K562 (cell line): Measurements from ENCODE around the gene KCNC3. TPM values are rescaled to one million over a fixed set of nuclear protein-coding genes. Genes with fewer than 3 reads are reported as not detected.

Experiments used
- CHD1 ChIP-seq: fragments of 200-600 bp; sonication (generic); IDR thresholded peaks from one replicate; pipeline ENCODE4 v1.6.1; 2012; ENCODE audit warnings: mild to moderate bottlenecking, moderate library complexity, low read length, inconsistent platforms
- FOXK1 ChIP-seq: sonication (generic); formaldehyde crosslinking; IDR thresholded peaks from 2 replicates; pipeline ENCODE4 v1.8.0; 2022; ENCODE audit warnings: missing genetic modification reagents, mild to moderate bottlenecking, borderline replicate concordance
- PHB ChIP-seq: fragments of 250-450 bp; sonication (Bioruptor Pico); IDR thresholded peaks from 2 replicates; pipeline ENCODE4 v1.5.0; 2021
- POLR3G ChIP-seq: IDR thresholded peaks from 2 replicates; pipeline ENCODE4 v1.6.1; 2011; ENCODE audit not compliant: insufficient read length, insufficient replicate concordance; ENCODE audit errors: extremely low read depth
- PRMT5 ChIP-seq: sonication (generic); formaldehyde crosslinking; IDR thresholded peaks from 2 replicates; pipeline ENCODE4 v1.5.0; 2020; ENCODE audit warnings: missing genetic modification reagents
- SMAD1 ChIP-seq: fragments of 150-350 bp; IDR thresholded peaks from 2 replicates; pipeline ENCODE4 v1.6.1; 2014; ENCODE audit warnings: low read length, low read depth; ENCODE audit not compliant: partially characterized antibody
- TAF1 ChIP-seq: IDR thresholded peaks from 2 replicates; pipeline ENCODE4 v1.6.1; 2011; ENCODE audit warnings: mild to moderate bottlenecking, low read length, moderate library complexity; ENCODE audit not compliant: insufficient read depth, control insufficient read depth, severe bottlenecking; ENCODE audit errors: extremely low read depth
- ZNF140 ChIP-seq: fragments of 250-450 bp; sonication (Bioruptor Pico); IDR thresholded peaks from 2 replicates; pipeline ENCODE4 v1.8.0; 2021; ENCODE audit warnings: moderate library complexity, mild to moderate bottlenecking, inconsistent platforms
- ZNF263 ChIP-seq: sonication (generic); formaldehyde crosslinking; IDR thresholded peaks from 2 replicates; pipeline ENCODE4 v1.8.0; 2022; ENCODE audit warnings: mild to moderate bottlenecking, missing genetic modification reagents, borderline replicate concordance
- ZNF3 ChIP-seq: fragments of 250-450 bp; sonication (Bioruptor Pico); IDR thresholded peaks from 2 replicates; pipeline ENCODE4 v1.5.0; 2021; ENCODE audit warnings: mild to moderate bottlenecking, moderate library complexity
- ZNF584 ChIP-seq: fragments of 200-800 bp; sonication (Bioruptor generic); IDR thresholded peaks from 2 replicates; pipeline ENCODE4 v1.6.1; 2016; ENCODE audit warnings: low read depth, mild to moderate bottlenecking, missing genetic modification characterization, missing compliant biosample characterization
- polyA plus RNA-seq, 8 experiments: library from polyadenylated mRNA; depleted of rRNA in 4 of 8; stranded (reverse) in 5 of 8; unstranded in 3 of 8; fragments of >200 nt; fragmentation: Nextera tagmentation in 2 of 8; fragmentation: Illumina TruSeq in 1 of 8; extraction: Ambion mirVana in 2 of 8; extraction: Trizol in 1 of 8; gene quantifications; 2 replicates each; pipeline versions ENCODE4 v1.2.1 to v1.2.3, GENCODE V29; 2011 to 2014; ENCODE audit warnings: inconsistent platforms in 1 of 8, missing spikeins in 1 of 8
- total RNA-seq, 7 experiments: library from RNA; depleted of rRNA in 6 of 7; stranded (reverse); fragments of >200 nt in 6 of 7; fragmentation: Illumina TruSeq in 2 of 7; extraction: Trizol in 2 of 7; gene quantifications; 2 replicates each; pipeline versions ENCODE4 v1.2.1 to v1.2.3, GENCODE V29; 2011 to 2021; ENCODE audit warnings: low replicate concordance in 1 of 7
- TF ChIP-seq, protein P1 (sequence below): fragments of 450-650 bp; formaldehyde crosslinking; conservative IDR thresholded peaks from 2 replicates; pipeline ENCODE4 v1.4.0; 2022; ENCODE audit warnings: mild to moderate bottlenecking, missing genetic modification characterization
- TF ChIP-seq, protein P2 (sequence below), 3 experiments: fragments of 200-800 bp in 1 of 3; fragments of 250-450 bp in 1 of 3; fragments of 450-650 bp in 1 of 3; sonication (Bioruptor Pico) in 1 of 3; sonication (Bioruptor generic) in 1 of 3; formaldehyde crosslinking in 1 of 3; IDR thresholded peaks; 2 replicates each; pipeline versions ENCODE4 v1.6.1 to v1.8.0; 2016 to 2022; ENCODE audit warnings: mild to moderate bottlenecking in 2 of 3, missing genetic modification characterization in 2 of 3, missing compliant biosample characterization in 1 of 3, moderate library complexity in 1 of 3
- TF ChIP-seq, protein P3 (sequence below): IDR thresholded peaks from 2 replicates; pipeline ENCODE4 v1.6.1; 2011; ENCODE audit warnings: borderline replicate concordance, low read depth, mild to moderate bottlenecking, moderate library complexity, low read length; ENCODE audit not compliant: insufficient read depth, poor library complexity, severe bottlenecking
- TF ChIP-seq, protein P4 (sequence below): fragments of 250-450 bp; sonication (Bioruptor Pico); IDR thresholded peaks from 2 replicates; pipeline ENCODE4 v1.8.0; 2021; ENCODE audit warnings: mild to moderate bottlenecking, moderate library complexity
- TF ChIP-seq, protein P5 (sequence below), 2 experiments: fragments of 250-450 bp in 1 of 2; fragments of 450-650 bp in 1 of 2; sonication (Bioruptor Pico) in 1 of 2; IDR thresholded peaks; 2 replicates each; pipeline versions ENCODE4 v1.6.1 to v1.8.0; 2016 to 2021; ENCODE audit warnings: mild to moderate bottlenecking in 2 of 2, moderate library complexity in 2 of 2, missing compliant biosample characterization in 1 of 2, missing genetic modification characterization in 1 of 2

The KCNC3 gene
- total and polyA plus RNA-seq, 9 of the 15 experiments (the other 6 are each of a cell fraction or from before 2014, with no cell fraction given): 0.03 to 26.2 (median 2.0) TPM

DNA sequence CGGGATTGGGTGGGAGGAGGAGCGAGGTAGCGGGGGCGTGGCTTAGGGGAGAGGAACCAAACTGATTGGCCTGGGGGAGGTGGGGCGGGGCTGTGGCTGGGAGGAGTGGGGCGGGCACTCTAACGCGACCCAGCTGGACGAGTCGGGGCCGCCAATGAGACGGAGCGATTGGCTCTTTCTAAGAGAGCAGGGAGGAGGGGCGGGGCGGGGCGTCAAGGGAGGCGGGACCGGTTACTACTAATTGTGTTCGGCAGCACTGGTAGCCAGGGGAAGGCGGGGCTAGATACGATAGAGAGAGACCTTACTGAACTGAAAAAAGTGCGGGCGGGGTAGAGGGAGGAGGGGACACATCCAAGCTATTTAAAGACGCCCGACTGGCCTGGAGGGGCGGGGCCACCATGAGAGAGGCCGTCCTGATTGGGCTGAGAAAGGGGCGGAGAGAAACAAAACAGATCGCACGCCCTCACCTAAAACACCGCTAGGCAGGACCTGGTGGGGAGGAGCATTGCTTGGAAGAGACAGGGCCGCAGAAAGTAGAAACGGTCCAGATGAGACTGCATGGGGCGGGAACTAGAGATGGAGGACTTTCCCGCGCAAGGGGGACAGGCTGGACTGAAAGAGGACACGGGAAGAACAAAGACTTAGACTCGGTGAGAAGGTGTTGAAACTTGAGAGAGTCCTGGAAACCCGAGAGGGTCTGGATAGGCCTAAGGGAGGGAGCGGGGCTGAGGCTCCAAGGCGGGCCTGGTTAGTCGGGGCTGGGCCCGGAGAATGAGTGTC, at the start of gene KCNC3 (continued):
- TF ChIP-seq, protein P1, sequence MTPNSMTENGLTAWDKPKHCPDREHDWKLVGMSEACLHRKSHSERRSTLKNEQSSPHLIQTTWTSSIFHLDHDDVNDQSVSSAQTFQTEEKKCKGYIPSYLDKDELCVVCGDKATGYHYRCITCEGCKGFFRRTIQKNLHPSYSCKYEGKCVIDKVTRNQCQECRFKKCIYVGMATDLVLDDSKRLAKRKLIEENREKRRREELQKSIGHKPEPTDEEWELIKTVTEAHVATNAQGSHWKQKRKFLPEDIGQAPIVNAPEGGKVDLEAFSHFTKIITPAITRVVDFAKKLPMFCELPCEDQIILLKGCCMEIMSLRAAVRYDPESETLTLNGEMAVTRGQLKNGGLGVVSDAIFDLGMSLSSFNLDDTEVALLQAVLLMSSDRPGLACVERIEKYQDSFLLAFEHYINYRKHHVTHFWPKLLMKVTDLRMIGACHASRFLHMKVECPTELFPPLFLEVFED (CRISPR knock-in tag): peak; percentile 82; the same call in 1 of the 2 replicates
- TF ChIP-seq ZNF584 (CRISPR knock-in tag) (no peak), ZNF263 (CRISPR knock-in tag) (no peak), TAF1 (peak; percentile 51), PHB (CRISPR knock-in tag) (peak; percentile 75; the same call in 1 of the 2 replicates), POLR3G (no peak), ZNF3 (CRISPR knock-in tag) (no peak), SMAD1 (no peak), CHD1 (peak; percentile 17), ZNF140 (no peak), FOXK1 (CRISPR knock-in tag) (no peak), PRMT5 (CRISPR knock-in tag) (no peak)
- TF ChIP-seq, protein P2, sequence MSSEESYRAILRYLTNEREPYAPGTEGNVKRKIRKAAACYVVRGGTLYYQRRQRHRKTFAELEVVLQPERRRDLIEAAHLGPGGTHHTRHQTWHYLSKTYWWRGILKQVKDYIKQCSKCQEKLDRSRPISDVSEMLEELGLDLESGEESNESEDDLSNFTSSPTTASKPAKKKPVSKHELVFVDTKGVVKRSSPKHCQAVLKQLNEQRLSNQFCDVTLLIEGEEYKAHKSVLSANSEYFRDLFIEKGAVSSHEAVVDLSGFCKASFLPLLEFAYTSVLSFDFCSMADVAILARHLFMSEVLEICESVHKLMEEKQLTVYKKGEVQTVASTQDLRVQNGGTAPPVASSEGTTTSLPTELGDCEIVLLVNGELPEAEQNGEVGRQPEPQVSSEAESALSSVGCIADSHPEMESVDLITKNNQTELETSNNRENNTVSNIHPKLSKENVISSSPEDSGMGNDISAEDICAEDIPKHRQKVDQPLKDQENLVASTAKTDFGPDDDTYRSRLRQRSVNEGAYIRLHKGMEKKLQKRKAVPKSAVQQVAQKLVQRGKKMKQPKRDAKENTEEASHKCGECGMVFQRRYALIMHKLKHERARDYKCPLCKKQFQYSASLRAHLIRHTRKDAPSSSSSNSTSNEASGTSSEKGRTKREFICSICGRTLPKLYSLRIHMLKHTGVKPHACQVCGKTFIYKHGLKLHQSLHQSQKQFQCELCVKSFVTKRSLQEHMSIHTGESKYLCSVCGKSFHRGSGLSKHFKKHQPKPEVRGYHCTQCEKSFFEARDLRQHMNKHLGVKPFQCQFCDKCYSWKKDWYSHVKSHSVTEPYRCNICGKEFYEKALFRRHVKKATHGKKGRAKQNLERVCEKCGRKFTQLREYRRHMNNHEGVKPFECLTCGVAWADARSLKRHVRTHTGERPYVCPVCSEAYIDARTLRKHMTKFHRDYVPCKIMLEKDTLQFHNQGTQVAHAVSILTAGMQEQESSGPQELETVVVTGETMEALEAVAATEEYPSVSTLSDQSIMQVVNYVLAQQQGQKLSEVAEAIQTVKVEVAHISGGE (CRISPR knock-in tag; IDR thresholded peaks at IDR 0.05): no peak
- TF ChIP-seq, protein P3, sequence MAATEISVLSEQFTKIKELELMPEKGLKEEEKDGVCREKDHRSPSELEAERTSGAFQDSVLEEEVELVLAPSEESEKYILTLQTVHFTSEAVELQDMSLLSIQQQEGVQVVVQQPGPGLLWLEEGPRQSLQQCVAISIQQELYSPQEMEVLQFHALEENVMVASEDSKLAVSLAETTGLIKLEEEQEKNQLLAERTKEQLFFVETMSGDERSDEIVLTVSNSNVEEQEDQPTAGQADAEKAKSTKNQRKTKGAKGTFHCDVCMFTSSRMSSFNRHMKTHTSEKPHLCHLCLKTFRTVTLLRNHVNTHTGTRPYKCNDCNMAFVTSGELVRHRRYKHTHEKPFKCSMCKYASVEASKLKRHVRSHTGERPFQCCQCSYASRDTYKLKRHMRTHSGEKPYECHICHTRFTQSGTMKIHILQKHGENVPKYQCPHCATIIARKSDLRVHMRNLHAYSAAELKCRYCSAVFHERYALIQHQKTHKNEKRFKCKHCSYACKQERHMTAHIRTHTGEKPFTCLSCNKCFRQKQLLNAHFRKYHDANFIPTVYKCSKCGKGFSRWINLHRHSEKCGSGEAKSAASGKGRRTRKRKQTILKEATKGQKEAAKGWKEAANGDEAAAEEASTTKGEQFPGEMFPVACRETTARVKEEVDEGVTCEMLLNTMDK: no peak
- TF ChIP-seq, protein P4, sequence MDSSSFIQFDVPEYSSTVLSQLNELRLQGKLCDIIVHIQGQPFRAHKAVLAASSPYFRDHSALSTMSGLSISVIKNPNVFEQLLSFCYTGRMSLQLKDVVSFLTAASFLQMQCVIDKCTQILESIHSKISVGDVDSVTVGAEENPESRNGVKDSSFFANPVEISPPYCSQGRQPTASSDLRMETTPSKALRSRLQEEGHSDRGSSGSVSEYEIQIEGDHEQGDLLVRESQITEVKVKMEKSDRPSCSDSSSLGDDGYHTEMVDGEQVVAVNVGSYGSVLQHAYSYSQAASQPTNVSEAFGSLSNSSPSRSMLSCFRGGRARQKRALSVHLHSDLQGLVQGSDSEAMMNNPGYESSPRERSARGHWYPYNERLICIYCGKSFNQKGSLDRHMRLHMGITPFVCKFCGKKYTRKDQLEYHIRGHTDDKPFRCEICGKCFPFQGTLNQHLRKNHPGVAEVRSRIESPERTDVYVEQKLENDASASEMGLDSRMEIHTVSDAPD (CRISPR knock-in tag): no peak
- TF ChIP-seq, protein P5, sequence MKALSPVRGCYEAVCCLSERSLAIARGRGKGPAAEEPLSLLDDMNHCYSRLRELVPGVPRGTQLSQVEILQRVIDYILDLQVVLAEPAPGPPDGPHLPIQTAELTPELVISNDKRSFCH (CRISPR knock-in tag; IDR thresholded peaks at IDR 0.05): no peak
- TF ChIP-seq, protein P5 (tag; IDR thresholded peaks at IDR 0.05): 0 out of 2 replicates have a peak, but pooled peaks have one; percentile 30
